AG10803 (cell line): ENCODE data around the gene ABCA5.

ENCODE experiments used
- DNase-seq: peaks from one replicate; pipeline ENCODE4 v3.0.0; 2010; ENCODE audit warnings: low read depth
- H3K4me3 ChIP-seq: 2 replicates; pipeline ENCODE4 v1.5.1; 2011; ENCODE audit warnings: mild to moderate bottlenecking, low read length, control low read depth
- CTCF ChIP-seq: conservative IDR thresholded peaks from 2 replicates; pipeline ENCODE4 v1.5.1; 2011; ENCODE audit warnings: mild to moderate bottlenecking, low read length, control low read depth, inconsistent platforms

Gene ABCA5

GRCh38 chr17:69326377-69327059, 415 bp downstream of the ABCA5 start:
- peak overlapping the region; percentile 74 for H3K4me3 ChIP-seq
- peak; percentile 29 for DNase-seq
- TF ChIP-seq CTCF: no peak

- DNase-seq: no peak
- no peak for TF ChIP-seq CTCF
- peak overlapping the region; percentile 74 for H3K4me3 ChIP-seq
These were observed 1.2 kb downstream of the ABCA5 start for GRCh38 chr17:69325518-69326376.

- no peak for TF ChIP-seq CTCF
- no peak overlapping the region for H3K4me3 ChIP-seq
- no peak for DNase-seq
These were observed 3.1 kb downstream of the ABCA5 start for GRCh38 chr17:69323806-69324205.

- TF ChIP-seq CTCF: no peak
- no peak overlapping the region for H3K4me3 ChIP-seq
- DNase-seq: no peak
These were observed 6.1 kb downstream of the ABCA5 start for GRCh38 chr17:69320908-69321238.

GRCh38 chr17:69320210-69320907, 6.6 kb downstream of the ABCA5 start:
- H3K4me3 ChIP-seq: no peak overlapping the region
- no peak for TF ChIP-seq CTCF
- DNase-seq: no peak

- no peak for TF ChIP-seq CTCF
- no peak for DNase-seq
- no peak overlapping the region for H3K4me3 ChIP-seq
These were observed 9.3 kb downstream of the ABCA5 start for GRCh38 chr17:69317625-69318024.
